ENCODE data around the gene DSC2.

DNA sequence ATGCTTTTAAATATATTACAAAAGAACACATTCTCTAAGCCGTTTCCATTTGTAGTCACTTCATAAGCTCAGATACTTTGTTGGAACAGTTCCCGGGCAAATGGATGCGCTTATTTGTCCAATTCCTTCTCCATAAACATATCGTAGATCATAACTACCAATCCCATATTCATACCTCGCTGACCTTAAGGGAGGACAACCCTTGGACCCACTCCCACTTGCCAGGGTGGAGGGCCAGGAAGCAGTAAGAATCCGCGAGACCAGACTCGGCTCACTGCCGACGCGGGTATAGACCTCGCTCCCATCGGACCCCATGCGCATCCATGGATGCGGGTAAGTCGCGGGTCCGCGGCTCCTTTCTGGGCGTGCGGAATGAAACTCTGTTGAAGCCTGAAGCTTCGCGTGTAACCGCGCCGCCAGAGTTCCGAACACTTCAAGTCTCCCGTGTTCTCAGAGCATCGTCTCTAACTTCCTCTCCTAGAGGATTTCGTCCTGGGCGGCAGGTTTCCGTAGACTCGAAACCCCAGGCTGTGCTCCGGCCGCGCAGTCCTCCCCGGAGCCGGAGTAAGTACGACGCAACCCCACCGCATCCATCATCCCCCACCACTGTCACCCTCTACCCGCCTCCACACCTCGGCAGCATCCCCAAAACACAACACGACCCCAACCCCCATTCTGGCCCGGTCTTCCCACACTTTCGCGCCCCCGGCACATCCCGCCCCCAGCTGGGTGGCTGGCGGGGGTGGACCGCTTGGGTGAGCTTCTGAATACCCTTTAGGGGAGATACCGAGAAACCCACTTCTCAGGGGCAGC is 60.7 kb downstream of the DSC2 start:
- TF ChIP-seq, protein P1, sequence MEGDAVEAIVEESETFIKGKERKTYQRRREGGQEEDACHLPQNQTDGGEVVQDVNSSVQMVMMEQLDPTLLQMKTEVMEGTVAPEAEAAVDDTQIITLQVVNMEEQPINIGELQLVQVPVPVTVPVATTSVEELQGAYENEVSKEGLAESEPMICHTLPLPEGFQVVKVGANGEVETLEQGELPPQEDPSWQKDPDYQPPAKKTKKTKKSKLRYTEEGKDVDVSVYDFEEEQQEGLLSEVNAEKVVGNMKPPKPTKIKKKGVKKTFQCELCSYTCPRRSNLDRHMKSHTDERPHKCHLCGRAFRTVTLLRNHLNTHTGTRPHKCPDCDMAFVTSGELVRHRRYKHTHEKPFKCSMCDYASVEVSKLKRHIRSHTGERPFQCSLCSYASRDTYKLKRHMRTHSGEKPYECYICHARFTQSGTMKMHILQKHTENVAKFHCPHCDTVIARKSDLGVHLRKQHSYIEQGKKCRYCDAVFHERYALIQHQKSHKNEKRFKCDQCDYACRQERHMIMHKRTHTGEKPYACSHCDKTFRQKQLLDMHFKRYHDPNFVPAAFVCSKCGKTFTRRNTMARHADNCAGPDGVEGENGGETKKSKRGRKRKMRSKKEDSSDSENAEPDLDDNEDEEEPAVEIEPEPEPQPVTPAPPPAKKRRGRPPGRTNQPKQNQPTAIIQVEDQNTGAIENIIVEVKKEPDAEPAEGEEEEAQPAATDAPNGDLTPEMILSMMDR (IDR thresholded peaks at IDR 0.05): no peak
- TF ChIP-seq ZFX (IDR thresholded peaks at IDR 0.05; ENCODE audit: borderline replicate concordance): no peak
